Cerebellar cortex (tissue), 1 donor: ENCODE data around the gene GNB2.
A peak's percentile ranks its signal among the peaks of the same experiment; 100 is the strongest.
"Not testable (repeated sequence)": the region's sequence is repeated elsewhere in the genome, so short reads cannot be mapped to it uniquely, and the experiment has no call there.

Experiments
- DNase-seq: peaks from one replicate; pipeline ENCODE4 v3.0.0-alpha.2; 2015; ENCODE audit warnings: low spot score

GNB2 gene

DNA sequence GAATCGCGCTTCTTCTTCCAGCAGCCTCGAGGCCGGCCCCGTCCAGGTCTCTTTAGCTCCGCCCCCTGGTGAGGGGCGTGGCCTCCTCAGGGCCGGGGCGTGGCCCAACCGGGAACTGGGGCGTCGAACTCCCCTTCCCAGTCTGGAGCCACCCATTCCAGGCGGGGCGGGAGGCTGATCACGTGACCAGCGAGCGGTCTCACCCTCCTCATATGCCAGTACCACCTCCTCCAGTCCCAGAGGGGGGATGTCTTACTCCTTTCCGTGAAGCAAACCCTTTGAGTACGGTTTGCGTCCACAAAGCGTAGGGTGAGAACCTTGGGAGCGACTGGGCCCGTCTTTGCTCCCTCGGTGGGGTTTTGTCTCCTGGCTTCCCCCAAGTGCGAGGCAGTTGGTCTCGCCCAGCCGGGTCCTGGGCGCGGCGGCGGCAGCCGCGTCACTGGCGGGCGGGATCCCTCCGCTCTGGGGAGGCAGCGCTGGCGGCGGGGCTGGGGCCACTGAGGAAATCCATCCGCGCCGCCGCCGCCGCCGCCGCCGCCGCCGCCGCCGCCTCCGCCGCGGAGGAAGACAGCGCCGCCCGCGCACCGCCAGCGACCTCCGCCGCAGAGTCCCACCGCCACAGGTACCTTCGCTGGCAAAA, at the start of gene GNB2:
TSS of gene GNB2 (plus strand) at position 439 of the 640 bp plus-strand sequence. CDS start 2,526 bp downstream, outside the sequence.
- peak; percentile 99 for DNase-seq

DNA sequence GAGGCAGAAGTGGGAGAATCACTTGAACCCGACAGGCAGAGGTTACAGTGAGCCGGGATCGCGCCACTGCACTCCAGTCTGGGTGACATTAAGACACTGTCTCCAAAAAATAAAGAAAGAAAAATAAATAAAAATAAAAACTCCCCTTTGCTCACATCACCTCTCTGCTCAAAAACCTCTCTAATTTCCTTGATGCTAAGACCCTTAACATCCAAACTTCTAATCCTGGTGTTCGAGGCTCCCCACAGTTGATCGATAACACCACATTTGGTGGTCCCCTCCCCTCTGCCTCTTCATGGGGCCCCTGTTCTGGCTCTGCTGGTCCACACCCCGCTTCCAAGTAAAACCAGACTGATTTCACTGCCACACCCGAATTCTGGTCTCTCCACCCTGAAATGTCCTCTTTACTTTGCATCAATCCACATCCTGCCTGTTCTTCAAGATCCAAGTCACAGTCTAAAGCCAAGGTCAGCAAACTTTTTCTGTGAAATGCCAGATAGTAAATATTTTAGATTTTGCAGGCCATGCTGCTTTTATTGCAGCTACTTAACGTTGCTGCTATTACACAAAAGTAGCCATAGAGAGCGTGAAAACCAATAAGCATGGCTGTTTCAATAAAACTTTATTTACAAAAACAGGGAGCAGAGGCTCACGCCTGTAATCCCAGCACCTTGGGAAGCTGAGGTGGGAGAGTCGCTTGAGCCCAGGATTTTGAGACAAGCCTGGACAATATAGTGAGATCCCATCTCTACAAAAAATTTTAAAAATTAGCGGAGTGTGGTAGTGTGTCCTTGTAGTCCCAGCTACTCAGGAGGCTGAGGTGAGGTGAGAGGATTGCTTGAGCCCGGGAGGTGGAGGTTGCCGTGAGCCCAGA, 49.4 kb upstream of the GNB2 start:
- DNase-seq, result no peak

DNA sequence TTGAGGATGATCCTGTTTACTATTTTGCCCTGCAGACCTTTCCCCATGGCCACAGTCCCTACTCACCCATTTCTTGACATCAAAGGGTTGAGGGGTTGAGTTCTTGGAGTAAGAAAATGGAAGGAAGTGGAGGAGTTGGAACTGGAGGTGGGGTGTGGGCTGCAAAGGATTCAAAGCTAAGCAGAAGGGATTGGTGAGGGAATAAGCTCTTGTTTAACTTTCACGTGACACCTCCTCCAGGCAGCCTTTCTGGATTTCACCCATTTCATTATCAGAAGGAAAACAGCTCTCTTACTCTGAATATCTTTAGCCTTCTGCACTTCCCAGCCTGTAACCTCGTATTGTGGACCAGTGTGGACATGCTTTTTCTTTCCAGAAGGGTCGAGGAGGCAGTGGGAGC, 47.5 kb upstream of the GNB2 start:
- DNase-seq, result no peak

- DNase-seq, result peak; percentile 84
These were observed 46.9 kb upstream of the GNB2 start for GRCh38 chr7:100626530-100627237.

DNA sequence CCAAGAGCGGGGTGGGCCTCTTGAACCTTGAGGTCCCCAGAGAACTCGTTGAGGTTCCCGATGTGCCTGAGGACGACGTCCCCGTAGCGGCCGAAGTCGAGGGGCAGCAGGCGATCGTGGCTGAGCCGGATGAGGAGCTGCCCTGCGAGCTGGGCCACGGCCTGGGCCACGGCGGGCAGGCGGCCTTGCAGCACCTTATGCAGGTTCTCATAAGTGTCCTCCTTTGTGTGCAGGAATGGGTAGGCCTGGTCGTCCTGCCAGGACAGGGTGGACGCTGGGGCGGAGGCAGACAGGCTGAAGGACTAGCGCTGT, 46.3 kb upstream of the GNB2 start:
- DNase-seq, result no peak

- DNase-seq, result peak; percentile 60
These were observed 44.3 kb upstream of the GNB2 start for GRCh38 chr7:100629117-100629716.

DNA sequence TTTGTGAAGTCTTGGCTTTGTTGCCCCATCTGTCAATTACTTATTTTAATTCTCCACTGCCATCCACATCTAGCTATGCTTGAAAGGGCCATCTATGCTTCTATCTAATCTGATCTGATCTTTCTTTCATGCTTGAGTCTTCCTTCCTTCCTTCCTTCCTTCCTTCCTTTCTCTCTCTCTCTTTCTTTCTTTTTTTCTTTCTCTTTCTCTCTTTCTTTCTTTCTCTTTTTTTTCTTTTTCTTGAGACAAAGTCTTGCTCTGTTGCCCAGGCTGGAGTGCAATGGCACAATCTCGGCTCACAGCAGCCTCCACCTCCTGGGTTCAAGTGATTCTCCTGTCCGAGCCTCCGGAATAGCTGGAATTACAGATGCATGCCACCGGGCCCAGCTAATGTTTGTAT, 43.5 kb upstream of the GNB2 start:
- no peak for DNase-seq

DNA sequence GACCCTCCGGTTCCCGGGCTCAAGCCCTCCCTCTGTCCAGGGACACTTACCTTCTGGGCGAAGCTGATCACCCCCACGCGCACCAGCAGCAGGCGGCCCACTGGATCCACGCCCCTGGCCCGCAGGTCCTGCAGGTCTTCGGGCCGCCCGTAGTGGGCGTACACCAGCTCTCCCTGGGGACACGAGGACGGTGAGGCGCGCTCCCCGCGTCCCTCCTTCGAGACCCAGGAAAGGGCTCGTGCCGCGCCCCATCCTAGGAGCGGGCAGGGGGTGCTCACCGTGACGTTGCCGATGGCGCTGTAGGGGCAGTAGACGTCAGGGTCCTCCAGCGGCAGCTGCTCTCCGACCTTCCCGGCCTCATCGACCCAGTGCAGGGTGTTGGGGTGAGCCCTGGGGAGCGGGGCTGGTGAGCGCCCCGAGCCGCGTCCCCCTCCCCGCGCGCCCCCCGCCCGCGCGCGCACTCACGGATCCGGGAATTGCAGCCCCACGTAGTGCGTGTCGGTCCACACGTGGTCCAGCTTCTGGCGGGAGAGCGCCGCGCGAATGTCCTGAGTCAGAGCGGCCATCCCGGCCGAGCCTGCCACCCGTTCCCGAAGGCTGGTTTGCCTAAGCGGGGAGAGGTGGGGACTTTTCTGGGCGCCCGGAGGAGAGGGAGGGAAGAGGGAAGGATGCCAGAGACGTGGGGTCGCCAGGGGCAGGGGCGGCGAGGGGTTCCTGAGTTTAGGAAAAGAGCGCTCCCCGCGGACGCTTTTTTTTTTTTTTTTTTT, 40.4 kb upstream of the GNB2 start:
- no peak for DNase-seq

GRCh38 chr7:100639995-100640516, 33.5 kb upstream of the GNB2 start:
- no peak for DNase-seq

GRCh38 chr7:100640517-100641440, 32.8 kb upstream of the GNB2 start:
- no peak for DNase-seq

DNA sequence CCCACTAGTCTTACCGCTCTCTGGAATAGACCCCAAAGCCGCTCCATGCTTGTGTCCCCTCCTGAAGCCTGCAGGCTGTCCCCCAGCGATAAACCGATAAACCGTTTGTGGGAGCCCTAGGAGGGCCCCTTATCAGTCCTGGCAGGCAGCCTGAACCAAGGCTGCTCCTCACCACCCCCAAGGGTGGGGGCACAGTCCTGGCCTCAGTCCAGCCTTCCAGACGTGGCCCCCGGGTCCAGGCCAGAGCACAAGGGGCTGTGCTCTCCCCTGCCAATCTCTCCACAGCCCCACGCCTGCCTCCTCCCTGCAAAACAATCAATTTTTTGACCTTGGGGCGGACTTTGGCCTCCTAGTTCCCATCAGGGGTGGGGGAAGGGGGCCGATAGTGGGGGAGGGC, 32.1 kb upstream of the GNB2 start, which contains the start of gene TFR2:
TSS of gene TFR2 (minus strand) at position 90 of the 397 bp plus-strand sequence. CDS start at position 47, 43 bp downstream.
- no peak for DNase-seq

- no peak for DNase-seq
These were observed 31.5 kb upstream of the GNB2 start for GRCh38 chr7:100641860-100642533.

DNA sequence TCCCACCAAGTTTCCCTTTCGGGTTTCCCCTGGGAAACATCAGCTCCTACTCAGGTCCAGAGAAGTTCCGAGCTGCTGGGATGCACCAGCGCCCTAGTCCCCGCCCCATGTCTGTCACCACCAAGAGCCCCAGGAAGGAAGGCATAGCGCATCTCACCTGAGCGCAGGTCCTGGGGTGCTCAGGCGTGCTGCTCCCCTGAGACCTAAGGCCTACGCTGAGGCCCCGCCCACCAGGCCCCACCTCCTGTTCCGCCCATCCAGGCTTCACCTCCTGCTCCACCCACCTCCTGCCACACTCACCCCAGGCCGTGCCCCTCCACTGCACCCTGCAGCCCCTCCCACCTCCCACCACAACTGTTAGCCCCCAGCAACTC, 31.0 kb upstream of the GNB2 start:
- DNase-seq, result no peak

DNA sequence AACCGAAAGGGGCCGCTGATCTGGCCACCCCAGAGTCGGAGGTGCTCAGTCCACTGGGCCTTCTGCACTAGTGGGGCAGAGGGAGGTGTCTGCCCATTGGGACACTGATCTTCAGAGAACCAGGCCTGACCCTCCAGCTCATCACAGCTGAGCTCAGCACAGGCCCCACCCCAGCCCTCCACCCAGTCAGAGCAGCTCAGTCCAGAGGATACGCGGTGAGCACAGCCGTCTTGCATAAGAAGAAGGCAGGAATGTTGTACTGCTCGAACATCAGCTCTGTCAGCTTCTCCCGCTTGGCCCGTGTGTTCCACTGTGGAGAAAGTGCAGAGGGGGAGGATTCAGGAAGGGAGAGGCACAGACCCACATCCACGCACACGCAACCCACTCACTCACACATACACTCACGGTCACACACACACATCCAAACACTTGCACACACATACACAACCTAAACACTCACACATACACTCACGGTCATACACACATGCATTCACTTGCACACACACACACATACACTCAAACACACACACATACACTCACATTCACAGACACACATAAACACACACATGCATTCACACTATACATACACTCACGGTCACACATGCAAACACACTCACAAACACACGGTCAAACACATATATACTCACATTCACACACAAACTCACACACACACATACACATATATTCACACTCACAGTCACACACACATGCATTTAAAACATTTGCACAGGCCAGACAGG, 23.5 kb upstream of the GNB2 start:
- no peak for DNase-seq

- no peak for DNase-seq
These were observed 18.4 kb upstream of the GNB2 start for GRCh38 chr7:100654908-100655831.

- peak; percentile 90 for DNase-seq
These were observed 17.4 kb upstream of the GNB2 start, which contains the start of gene ACTL6B for GRCh38 chr7:100655908-100656674. Gene ACTL6B, minus strand, starts transcription at chr7:100656448. Its CDS starts 94 bp downstream, at chr7:100656354.

DNA sequence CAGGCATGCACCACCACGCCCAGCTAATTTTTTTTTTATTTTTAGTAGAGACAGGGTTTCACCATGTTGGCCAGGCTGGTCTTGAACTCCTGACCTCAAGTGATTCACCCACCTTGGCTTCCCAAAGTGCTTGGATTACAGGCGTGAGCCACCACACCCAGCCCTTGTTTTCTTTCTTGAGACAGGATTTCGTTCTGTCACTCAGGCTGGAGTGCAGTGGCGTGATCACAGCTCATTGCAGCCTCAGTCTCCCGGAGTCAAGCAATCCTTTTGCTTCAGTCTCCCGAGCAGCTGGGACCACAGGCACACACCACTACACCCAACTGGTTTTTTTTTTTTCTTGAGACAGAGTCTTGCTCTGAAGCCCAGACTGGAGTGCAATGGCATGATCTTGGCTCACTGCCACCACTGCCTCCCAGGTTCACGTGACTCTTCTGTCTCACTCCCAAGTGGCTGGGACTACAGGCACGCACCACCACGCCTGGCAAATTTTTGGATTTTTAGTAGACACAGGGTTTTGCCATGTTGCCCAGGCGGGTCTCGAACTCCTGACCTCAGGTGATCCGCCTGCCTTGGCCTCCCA, 11.3 kb upstream of the GNB2 start:
- DNase-seq, result not testable (repeated sequence)
